ENCODE data around the gene CACNA1E. TPM values are rescaled to one million over a fixed set of nuclear protein-coding genes. Genes with fewer than 3 reads are reported as not detected.
"Not testable (repeated sequence)": the region's sequence is repeated elsewhere in the genome, so short reads cannot be mapped to it uniquely, and the experiment has no call there.

CACNA1E gene
- total RNA-seq, 2 experiments from 2014 or later = not detected

DNA sequence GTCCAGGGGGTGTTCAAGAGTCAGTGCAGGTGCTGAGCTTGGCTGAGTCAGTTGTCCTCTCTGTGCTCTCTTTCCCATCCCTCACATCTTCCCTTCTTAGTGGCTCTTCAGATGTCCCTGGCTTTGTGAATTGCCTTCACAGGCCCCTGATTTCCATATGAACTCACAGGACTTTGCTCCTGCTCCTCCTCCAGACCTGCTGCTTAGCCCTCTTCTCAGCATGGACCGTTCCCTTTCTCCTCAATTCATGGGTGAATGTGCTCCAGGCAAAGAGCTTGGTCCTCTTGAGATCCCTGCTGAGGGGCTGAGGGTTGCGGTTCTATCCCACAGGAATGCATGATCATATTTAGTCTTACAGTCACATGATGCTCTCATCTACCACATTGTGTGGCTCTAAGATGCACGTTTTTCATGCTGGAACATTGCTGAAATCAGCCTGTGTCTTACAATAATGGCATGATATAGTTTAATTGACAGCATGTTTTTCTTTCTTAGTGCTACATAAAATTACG is 30.5 kb downstream of the CACNA1E start:
- ChIA-PET POLR2A (no interaction called here), CTCF (no interaction called here)

DNA sequence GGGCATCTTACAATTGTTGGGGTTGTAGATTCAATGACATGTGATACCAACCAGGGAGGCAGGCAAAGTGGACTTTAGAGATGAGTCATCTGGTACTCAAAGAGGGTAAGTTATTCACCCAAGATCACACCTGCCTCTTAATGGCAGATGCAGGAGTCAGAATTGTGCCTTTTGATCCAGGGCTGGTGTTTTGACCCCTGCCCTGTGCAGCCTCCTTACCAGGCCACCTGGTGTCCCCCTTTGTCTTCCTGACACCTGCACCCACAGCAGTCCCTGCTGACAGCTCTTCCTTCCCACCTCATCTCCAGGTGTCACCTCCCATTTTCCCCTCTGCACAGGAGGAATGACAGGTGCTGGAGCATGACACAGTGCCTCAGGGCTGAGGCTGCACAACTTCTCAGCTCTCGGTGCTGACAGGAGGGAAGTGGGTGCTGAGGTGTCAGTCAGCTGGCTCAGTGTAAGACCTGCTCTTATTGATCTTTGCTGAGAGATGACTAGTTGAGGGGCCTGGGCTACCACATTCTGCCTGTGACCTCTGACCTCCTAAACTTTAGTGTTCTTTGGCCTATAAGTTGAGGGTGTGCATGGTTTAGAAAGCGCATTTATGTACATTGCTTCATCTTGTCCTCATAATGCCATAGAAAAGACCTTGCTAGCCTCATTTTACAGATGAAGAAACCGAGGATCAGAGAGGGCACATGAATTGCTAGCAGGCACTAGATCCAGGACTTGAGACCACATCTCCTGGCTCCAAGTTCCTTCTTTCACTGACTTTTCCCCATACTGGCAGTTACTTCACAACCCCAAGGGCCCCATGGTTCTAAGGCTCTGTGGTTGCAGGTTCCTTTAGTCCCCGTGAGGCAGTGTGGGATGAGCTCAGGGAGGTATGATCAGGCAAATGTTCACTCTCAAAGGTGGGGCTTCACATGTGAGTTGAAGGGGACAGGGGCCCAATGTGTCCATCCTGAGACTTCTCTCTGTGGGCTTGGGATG is 31.3 kb downstream of the CACNA1E start:
- ChIA-PET CTCF (no interaction called here), POLR2A (no interaction called here)

DNA sequence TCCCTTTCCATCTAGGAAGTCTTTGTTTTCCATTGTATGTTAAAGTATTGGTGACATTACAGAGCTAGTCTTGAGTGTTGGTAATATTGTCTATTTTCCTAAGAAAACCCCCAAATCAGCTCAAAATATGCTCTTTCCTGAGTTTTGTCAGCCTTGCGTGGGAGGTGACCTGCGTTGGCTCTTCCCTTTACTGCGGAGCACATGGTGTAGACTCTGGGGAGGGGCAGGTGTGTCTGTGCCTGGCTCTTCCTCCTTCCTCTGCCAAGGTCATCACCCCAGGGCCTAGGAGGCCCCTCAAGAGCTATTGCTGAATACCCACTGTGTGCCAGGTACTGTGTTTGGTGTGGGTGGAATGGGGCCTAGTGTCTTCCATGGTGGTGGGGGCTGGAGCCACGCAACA is 33.4 kb downstream of the CACNA1E start:
- ChIA-PET CTCF (no interaction called here), POLR2A (no interaction called here)

DNA sequence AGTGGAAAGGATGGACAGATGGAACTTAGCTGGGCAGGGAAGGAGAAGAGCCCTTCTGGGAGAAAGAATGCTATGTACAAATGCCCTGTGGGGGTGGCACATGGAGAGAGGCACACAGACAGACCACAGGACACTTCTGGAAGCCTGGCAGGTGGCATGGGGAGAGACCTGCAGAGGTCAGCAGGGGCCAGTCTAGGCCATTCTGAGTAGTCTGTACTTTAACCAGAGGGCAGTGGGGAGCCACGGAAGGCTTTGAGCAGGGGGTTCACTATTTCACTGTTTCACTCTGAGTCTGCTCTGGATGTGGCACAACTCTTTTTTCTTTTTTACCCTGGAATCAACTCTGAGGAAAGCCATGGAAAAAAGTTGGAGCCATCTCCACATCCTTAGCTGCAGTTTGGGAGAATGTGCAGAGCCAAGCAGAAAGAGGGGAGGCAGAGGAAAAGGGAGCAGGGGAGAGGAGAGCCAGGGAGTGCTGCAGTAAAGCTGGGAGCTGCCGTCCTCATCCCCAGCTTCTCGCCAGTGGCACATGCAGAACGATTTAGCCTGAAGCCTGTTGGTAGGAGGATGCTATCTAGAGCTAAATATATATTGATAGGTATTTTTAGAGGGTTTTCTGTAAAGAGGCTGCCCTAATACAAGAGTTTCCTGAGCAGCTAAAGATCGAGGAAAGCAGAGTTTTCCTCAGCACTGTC is 34.0 kb downstream of the CACNA1E start:
- CTCF ChIA-PET = no interaction called here

DNA sequence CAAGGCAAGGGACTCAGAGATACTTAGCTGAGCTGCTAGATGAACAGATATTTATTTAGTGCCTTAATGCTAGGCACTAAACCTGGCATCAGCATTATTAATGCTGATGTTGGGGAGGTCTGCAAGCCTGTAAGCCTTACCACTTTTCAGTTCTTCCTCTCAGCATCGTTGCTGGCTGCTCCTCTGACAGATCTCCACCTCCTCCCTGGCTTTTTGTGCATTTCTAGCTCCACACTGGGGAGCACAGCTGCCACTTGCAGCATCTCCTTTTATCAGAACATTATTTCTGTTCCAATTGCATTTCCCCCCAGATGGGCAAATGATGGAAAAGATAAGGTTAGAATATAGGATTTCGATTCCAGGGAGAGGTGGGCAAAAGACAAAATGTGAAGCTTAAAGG is 34.8 kb downstream of the CACNA1E start:
- ChIA-PET CTCF (no interaction called here), POLR2A (interaction anchor here (0.6 kb wide), 1 partner anchor 621 kb away, joined by 8 read pairs; no protein-coding TSS in a partner anchor)

More for the DNA sequence above, 34.0 kb downstream of the CACNA1E start:
- POLR2A ChIA-PET = interaction anchor here (0.6 kb wide), 1 partner anchor 622 kb away, joined by 8 read pairs; no protein-coding TSS in a partner anchor

DNA sequence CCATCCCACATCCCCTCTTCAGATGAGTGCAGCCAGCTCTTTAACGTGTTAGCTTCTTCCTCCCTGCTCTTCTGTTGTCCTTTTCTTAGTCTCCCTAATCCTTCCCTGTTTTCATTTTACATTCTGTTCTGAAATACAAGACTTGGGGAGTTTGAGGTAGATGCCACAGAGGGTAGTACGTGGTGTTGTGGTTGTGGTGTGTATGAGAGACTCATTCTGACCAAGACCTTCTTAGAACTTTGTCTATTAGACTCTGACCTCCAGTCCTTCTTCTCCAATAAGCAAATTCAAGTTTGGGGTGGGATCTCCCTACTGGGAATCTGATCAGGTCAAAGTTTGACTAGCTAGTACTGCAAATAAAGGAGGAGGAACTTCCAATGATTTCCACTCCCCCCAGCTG is 39.5 kb downstream of the CACNA1E start:
- CTCF ChIA-PET = no interaction called here
- POLR2A ChIA-PET = no interaction called here

DNA sequence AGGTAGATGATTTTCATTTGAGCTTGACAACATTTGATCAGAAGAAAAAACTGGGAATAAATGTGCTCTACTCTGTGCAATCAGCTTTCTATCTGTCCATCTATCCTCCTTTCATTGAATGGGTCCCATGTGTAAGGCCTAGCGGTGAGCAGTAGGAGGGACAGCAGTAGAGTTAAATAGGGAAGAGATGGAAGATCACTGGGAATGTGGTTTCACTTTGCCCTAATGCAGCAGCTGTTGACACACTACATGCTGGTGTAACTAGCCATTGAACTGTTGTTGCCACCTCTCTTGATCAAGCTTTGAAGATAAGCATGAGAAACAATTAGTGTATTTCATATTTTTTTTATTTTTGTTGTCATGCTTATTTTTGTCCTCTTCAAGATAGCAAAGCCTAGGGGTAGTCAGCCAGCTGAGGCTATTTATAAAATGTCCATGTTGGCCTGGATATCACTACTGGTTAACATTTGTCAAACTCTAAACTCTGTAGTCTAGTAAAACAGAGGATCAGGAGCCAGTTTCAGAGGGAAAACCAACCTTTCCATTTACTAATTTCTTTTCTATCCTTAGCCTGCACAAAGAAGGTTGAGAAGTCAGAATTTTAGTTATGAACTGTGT is 41.9 kb downstream of the CACNA1E start:
- ChIA-PET POLR2A (no interaction called here), CTCF (no interaction called here)

DNA sequence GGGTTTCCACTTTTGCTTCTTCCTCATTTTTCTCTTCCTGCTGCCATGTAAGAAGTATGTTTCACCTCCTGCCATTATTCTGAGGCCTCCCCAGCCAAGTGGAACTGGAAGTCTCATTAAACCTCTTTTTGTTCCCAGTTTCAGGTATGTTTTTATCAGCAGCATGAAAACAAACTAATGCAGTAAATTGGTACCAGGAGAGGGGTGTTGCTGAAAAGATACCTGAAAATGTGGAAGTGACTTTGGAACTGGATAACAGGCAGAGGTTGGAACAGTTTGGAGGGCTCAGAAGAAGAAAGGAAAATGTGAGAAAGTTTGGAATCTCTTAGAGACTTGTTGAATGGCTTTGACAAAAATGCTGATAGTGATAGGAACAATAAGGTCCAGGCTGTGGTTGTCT is 44.9 kb downstream of the CACNA1E start:
- CTCF ChIA-PET, POLR2A ChIA-PET: not testable (repeated sequence)

DNA sequence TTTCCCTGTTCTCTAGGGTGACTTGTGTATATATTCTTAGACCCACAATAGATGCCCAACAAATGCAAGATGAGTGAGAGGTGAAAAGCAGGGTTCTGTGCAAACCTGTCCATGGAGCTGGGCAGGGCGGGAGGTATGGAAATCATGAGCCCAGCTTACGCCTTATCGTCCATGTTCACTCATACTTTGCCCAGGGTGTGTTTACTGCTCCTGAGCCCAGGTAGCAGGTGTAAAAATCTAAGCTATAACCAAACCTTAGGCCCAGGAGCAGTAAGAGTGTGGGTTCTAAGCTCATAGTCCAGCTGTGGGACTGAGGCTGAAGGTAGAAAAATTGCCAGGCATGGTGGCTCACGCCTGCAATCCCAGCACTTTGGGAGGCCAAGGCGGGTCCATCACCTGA is 48.1 kb downstream of the CACNA1E start:
- ChIA-PET CTCF (no interaction called here), POLR2A (no interaction called here)

DNA sequence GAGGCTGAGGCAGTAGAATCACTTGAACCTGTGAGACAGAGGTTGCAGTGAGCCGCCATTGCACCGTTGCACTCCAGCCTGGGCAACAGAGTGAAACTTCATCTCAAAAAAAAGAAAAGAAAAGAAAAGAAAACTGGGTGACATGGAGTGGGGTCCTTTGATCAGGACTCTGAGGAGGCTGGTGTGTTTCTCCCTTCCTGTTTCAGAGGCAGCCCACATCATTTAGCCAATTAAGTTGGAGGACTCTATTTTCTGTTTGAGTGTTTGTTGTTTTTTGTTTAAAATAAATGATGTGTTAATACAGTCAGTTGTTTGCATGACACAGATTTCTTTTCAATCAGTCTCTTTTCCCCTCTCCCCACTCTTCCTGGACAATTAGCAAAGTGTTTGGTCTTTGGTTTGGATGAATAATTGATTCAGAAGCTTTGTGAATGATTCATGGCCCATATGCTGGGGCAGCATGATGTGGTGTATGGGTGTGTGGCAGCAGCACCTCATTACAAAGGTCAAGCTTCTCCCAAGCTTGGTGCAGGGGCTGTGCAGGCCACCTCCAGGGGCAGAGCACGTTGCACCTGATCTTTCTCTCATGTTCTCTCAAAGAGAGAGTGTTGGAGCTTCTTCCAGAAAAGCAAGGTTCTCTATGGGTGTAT is 48.8 kb downstream of the CACNA1E start:
- ChIA-PET POLR2A (no interaction called here), CTCF (no interaction called here)

DNA sequence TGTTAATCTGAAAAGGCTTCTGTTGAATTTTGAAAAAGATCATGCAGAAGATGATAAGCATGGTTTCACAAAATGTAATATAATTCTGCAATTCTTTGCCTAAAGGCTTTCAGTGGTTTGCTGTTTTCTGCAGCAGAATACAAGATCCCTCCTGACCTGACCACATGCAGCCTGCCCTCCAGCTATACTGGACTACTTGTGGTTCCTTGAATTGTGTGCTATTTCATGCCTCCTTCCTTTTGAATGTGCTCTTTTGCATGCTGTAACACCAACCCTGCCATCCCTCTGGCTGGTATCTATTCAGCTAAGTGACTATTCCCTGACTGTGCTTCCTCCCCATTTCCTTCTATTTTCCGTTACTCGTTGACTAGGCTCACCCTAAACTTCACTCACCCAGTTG is 55.5 kb downstream of the CACNA1E start:
- ChIA-PET POLR2A (no interaction called here), CTCF (no interaction called here)

DNA sequence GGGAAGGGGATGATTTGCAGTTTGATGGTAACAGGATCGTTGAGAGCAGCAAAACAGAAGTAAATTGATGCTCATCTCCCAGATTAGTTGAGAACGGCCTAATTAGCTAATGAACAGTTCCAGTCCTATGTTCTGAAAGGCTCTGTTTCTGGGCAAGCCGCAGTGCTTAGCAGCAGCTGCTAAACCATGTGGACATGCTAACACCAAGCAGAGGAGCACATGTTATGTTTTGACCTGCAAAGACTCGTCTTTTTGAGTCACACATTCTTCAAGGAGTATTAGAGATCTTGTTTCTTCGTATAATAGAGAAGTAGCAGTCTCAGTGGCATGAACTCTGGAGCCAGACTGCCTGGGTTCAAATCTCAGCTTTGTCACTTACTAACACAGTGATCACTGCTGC is 58.1 kb downstream of the CACNA1E start:
- ChIA-PET CTCF (interaction anchor here (0.5 kb wide), 1 partner anchor 599 kb away, joined by 3 read pairs; no protein-coding TSS in a partner anchor), POLR2A (no interaction called here)

DNA sequence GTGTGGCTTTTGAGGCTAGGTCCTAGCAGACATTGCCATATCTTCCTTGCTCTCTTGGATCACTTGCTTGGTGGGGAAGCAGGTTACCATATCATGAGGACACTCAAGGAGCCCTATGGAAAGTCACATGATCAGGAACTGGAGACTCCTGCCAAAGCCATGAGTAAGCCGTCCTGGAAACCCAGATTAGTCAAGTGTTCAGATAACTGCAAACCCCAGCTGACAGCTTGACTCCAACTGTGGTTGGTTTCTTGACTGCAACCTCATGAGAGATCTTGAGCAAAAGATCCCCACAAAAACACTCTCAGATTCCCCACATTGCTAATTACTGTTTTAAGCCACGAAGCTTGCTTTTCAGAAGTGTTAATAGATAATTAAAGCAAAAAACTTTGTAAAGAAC is 58.6 kb downstream of the CACNA1E start:
- CTCF ChIA-PET = no interaction called here

DNA sequence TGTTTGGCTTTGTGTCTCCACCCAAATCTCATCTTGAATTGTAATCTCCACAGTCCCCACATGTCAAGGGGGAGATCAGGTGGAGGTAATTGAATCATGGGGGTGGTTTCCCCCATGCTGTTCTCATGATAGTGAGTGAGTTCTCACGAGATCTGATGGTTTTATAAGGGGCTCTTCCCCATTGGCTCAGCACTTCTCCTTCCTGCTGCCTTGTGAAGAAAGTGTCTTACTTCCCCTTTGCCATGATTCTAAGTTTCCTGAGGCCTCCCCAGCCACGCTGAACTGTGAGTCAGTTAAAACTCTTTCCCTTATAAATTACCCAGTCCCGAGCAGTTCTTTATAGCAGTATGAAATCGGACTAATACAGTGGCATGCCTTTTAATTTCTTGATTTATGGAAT is 59.1 kb downstream of the CACNA1E start:
- CTCF ChIA-PET, POLR2A ChIA-PET: not testable (repeated sequence)

More for the DNA sequence above, 58.6 kb downstream of the CACNA1E start:
- POLR2A ChIA-PET = no interaction called here

DNA sequence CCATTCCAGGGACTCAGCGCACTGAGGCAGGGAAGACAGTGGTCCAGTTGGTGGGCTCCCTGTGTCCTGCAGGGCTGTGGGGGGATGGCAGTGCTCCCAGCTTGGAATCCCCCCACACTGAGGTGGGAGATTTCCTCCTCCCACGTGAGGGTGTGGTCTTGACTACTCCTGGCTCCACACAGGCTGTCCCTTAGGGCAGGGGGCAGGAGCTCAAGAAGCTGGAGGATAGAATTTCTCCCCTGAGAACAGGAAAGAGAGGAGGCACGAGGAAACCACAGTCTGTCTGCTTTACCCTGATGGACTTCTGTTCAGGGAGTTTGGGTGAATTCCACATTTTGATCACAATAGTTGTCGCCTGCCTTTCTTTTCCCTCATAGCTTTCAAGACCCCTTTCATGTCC is 62.1 kb downstream of the CACNA1E start:
- ChIA-PET POLR2A (no interaction called here), CTCF (no interaction called here)

DNA sequence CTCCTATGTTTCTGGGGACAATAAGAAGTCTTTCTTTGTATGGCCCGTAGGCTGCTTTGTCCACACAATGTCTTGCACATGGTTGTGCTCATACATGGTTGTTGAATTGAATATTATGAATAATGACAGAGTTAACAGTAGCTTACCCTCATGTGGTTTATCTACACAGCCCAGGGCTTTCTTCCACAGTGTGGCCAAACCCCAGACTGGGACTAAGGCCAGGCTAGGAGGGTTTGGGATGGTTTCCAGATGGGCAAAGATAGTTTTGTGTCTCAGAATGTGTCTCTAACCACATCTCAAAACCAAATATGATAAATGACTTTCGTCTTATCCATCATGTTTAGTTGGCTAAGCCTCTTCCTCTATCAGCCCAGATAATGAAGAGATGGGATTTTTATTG is 65.2 kb downstream of the CACNA1E start:
- POLR2A ChIA-PET = no interaction called here
- CTCF ChIA-PET = no interaction called here

DNA sequence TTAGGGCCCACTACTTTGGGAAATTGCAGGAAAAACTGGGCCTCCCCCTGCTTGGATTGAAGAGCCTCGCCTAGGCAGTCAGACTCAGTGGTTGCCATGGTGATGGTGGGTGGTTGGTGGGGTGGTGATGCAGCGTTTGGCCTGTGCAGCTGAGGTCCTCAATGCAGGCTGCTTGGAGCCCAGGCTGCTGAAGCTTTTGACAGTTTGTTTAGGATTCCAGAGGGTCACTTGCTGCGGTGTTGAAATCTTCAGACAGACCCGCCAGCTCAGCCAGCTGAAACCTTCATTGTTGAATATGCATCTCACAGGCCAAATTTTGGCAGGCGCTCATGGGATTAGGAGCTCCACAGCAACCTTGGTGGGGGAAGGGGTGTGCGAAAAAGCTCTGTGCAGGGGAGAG is 67.9 kb downstream of the CACNA1E start:
- ChIA-PET CTCF (interaction anchor here (0.6 kb wide), 1 partner anchor 1348 kb away, joined by 3 read pairs; no protein-coding TSS in a partner anchor), POLR2A (no interaction called here)

DNA sequence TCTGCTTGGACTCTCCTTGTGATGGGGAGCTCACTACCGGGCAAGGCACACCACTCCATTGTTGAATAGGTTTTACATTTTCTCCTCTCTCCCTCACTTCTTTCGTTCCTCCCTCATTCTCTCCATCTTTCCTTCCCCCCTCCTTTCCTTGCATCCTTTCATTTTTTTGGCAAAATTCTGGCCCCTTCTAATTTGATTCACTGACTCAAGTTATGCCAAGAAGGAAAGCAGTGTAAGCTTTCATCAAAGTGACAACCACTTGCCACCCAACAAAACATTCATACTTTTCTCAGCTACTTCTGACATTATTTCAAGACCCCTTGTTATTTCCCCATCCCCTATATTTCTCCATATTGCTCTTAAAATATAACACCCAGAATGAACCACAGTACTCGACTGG is 68.4 kb downstream of the CACNA1E start:
- ChIA-PET POLR2A (no interaction called here), CTCF (no interaction called here)

DNA sequence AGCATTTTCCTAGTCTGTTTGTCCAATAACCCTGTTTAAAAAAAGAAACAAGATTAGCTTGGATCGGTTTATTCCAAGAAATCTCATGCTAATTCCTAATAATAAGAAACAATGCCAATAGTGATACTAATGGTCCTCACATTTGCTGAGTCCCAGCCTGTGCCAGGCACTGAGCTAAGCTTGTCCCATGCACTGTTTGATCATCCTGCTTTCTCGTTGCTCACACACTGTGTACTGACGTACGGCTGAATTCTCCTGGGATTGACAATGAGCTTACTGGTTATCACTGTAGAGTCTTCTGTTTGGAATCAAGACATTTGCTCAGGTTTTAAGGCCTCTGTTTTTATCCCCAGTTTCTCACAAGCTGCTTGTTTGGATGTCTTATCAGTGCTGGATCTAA is 71.1 kb downstream of the CACNA1E start:
- CTCF ChIA-PET = no interaction called here
- POLR2A ChIA-PET = no interaction called here

DNA sequence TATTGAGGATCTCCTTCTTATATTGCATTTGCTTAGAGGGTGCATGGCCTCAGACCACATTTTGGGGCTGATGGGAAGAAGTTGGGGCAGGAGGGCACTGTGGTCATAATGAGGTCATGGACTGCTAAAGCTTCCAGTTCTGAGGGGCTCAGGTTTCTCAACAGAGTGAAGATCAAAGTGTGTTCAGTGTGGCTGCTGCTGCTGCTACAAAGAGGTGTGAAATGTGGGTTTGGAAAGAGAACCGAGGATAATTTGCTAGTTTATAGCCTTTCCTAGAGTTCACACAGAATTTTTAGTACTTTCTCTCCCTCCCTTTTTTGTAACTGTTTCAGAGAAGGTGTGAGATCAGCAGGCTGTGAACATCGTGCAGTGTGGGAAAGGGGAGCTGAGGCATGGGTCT is 73.3 kb downstream of the CACNA1E start:
- CTCF ChIA-PET = no interaction called here

More for the DNA sequence above, 73.3 kb downstream of the CACNA1E start:
- POLR2A ChIA-PET = no interaction called here
